B cell (primary cell): ENCODE results near the gene ATR. TPM values are rescaled to one million over a fixed set of nuclear protein-coding genes. Genes with fewer than 3 reads are reported as not detected.

Source experiments
- ATAC-seq: fragments of 200-7000 bp; cut with Tn5 transposase; one replicate; pipeline ENCODE4 v1.10.0; 2021; ENCODE audit warnings: low read depth, mild to moderate bottlenecking, moderate number of reproducible peaks, moderate library complexity
- CTCF ChIA-PET: fragments of 350-600 bp; sonication (Branson Sonifier 250); formaldehyde crosslinking; loops from one replicate; lab custom pipeline; 2021; ENCODE audit warnings: antibody characterized with exemption, inconsistent platforms; lab: Charles Lee
- POLR2A ChIA-PET: fragments of 350-600 bp; sonication (Branson Sonifier 250); formaldehyde crosslinking; loops from one replicate; lab custom pipeline; 2021; ENCODE audit warnings: antibody characterized with exemption; lab: Charles Lee
- DNase-seq: peaks from one replicate; pipeline ENCODE4 v3.0.0; 2013
- H2AFZ ChIP-seq: 2 replicates; pipeline ENCODE4 v1.6.1; 2012; ENCODE audit warnings: mild to moderate bottlenecking, low read depth, low read length; ENCODE audit not compliant: insufficient read depth, poor library complexity, severe bottlenecking
- H3K27ac ChIP-seq, 2 donors: 1 replicate in 1 of 2; 2 replicates in 1 of 2; pipeline ENCODE4 v1.5.1; 2012 to 2013; ENCODE audit warnings: low read length in 2 of 2, mild to moderate bottlenecking in 2 of 2, moderate library complexity in 1 of 2
- H3K27me3 ChIP-seq, 4 experiments: fragments of 200-600 bp in 1 of 4; sonication (generic) in 1 of 4; replicated peaks in 1 of 4; 1 replicate in 2 of 4; 2 replicates in 2 of 4; pipeline versions ENCODE4 v1.6.1 to v1.7.0; 2013 to 2016; ENCODE audit warnings: low read length in 3 of 4, mild to moderate bottlenecking in 2 of 4, mixed read lengths in 1 of 4, moderate library complexity in 1 of 4; ENCODE audit not compliant: insufficient read depth in 4 of 4, control insufficient read depth in 3 of 4; ENCODE audit errors: control extremely low read depth in 1 of 4
- H3K36me3 ChIP-seq, 2 experiments: replicated peaks in 1 of 2; 1 replicate in 1 of 2; 2 replicates in 1 of 2; pipeline versions ENCODE4 v1.6.1 to v1.7.1; 2013; ENCODE audit warnings: low read length in 1 of 2; ENCODE audit not compliant: insufficient read depth in 2 of 2, control insufficient read depth in 1 of 2; ENCODE audit errors: control extremely low read depth in 1 of 2, extremely low read depth in 1 of 2
- H3K4me1 ChIP-seq, 2 donors: fragments of 200-600 bp in 1 of 2; sonication (generic) in 1 of 2; 1 replicate in 1 of 2; 2 replicates in 1 of 2; pipeline versions ENCODE4 v1.5.1 to v1.6.1; 2013 to 2017; ENCODE audit warnings: low read length in 2 of 2; ENCODE audit not compliant: control insufficient read depth in 2 of 2, insufficient read depth in 2 of 2
- H3K4me2 ChIP-seq: replicated peaks from 2 replicates; pipeline ENCODE3; 2012; ENCODE audit warnings: mild to moderate bottlenecking, low read depth, low read length; ENCODE audit not compliant: poor library complexity, severe bottlenecking
- H3K4me3 ChIP-seq, 5 experiments: fragments of 200-600 bp in 1 of 5; sonication (generic) in 1 of 5; 1 replicate in 3 of 5; 2 replicates in 2 of 5; pipeline versions ENCODE4 v1.5.1 to v1.7.0; 2011 to 2016; ENCODE audit warnings: low read length in 4 of 5, mild to moderate bottlenecking in 4 of 5, low read depth in 2 of 5, control low read depth in 1 of 5, moderate library complexity in 1 of 5; ENCODE audit not compliant: insufficient read depth in 1 of 5; ENCODE audit errors: control extremely low read depth in 1 of 5, extremely low read depth in 1 of 5
- H3K79me2 ChIP-seq: fragments of 200-600 bp; sonication (generic); one replicate; pipeline ENCODE4 v1.6.0; 2016; ENCODE audit warnings: low read length; ENCODE audit not compliant: control insufficient read depth, insufficient read depth
- H3K9ac ChIP-seq: fragments of 200-600 bp; sonication (generic); 2 replicates; pipeline ENCODE4 v1.6.1; 2017; ENCODE audit warnings: mild to moderate bottlenecking, low read length, moderate library complexity
- H3K9me3 ChIP-seq, 3 donors: one replicate each; pipeline versions ENCODE4 v1.6.1 to v1.7.1; 2013; ENCODE audit warnings: low read length in 2 of 3; ENCODE audit not compliant: control insufficient read depth in 2 of 3, insufficient read depth in 1 of 3; ENCODE audit errors: control extremely low read depth in 1 of 3
- H4K20me1 ChIP-seq: 2 replicates; pipeline ENCODE4 v1.6.0; 2012; ENCODE audit warnings: mild to moderate bottlenecking, low read length; ENCODE audit not compliant: insufficient read depth, control insufficient read depth, poor library complexity, severe bottlenecking
- H3K27ac Mint-ChIP-seq: one replicate; pipeline ENCODE4 v1.8.0; 2021; ENCODE audit warnings: mixed read lengths
- H3K27me3 Mint-ChIP-seq: one replicate; pipeline ENCODE4 v1.8.0; 2021; ENCODE audit warnings: mixed read lengths
- H3K4me1 Mint-ChIP-seq: one replicate; pipeline ENCODE4 v1.8.0; 2021; ENCODE audit warnings: mixed read lengths
- H3K4me3 Mint-ChIP-seq: one replicate; pipeline ENCODE4 v1.8.0; 2021; ENCODE audit warnings: mixed read lengths
- H3K9me3 Mint-ChIP-seq: one replicate; pipeline ENCODE4 v1.8.0; 2022; ENCODE audit warnings: mixed read lengths; ENCODE audit not compliant: insufficient read depth
- CTCF ChIP-seq: fragments of 200-600 bp; IDR thresholded peaks from one replicate; pipeline ENCODE4 v1.8.0; 2022; ENCODE audit warnings: antibody characterized with exemption, mild to moderate bottlenecking
- EZH2 ChIP-seq: IDR thresholded peaks from 2 replicates; pipeline ENCODE4 v1.6.1; 2012; ENCODE audit warnings: borderline replicate concordance, low read depth, mild to moderate bottlenecking, moderate library complexity, low read length; ENCODE audit not compliant: insufficient read depth, poor library complexity, severe bottlenecking
- WGBS: methylation state at CpG from one replicate; pipeline ENCODE4 v1.1.5; 2013; ENCODE audit warnings: missing lambda C conversion rate; ENCODE audit not compliant: insufficient coverage; 5-methylcytosine and 5-hydroxymethylcytosine counted together
- intact Hi-C: fragments of 100-400 bp; cut with micrococcal nuclease; formaldehyde crosslinking; loops from one replicate; pipeline ENCODE4 v1.10.0; 2022
- polyA plus RNA-seq: library from polyadenylated mRNA; depleted of rRNA; stranded (reverse); fragments of >200 nt; gene quantifications from 2 replicates; pipeline ENCODE4 v1.2.3, GENCODE V29; 2012
- total RNA-seq, 2 donors: library from RNA; stranded (reverse); fragments of 120-200 nt in 1 of 2; gene quantifications; 1 replicate in 1 of 2; 2 replicates in 1 of 2; pipeline versions ENCODE4 v1.2.3 to v1.2.4, GENCODE V29; 2013 to 2022

The ATR gene
- total and polyA plus RNA-seq, 2 donors (not counting 1 experiment from before 2014, with no cell fraction given): 17.1 to 46.7 TPM

- TF ChIP-seq CTCF (no peak), EZH2 (no peak)
- no peak overlapping the region for H3K27ac ChIP-seq
- no peak for ATAC-seq
- CTCF ChIA-PET: no interaction called here
- no peaks in the 10 kb centered on the region for H3K27me3 Mint-ChIP-seq
- no peaks in the 10 kb centered on the region for H3K4me1 ChIP-seq
- H3K36me3 ChIP-seq: no peaks in the 10 kb centered on the region
- no peak for DNase-seq
- H3K27me3 ChIP-seq: no peaks in the 10 kb centered on the region
- no peak overlapping the region for H3K4me3 ChIP-seq
- no peaks in the 10 kb centered on the region for H3K4me1 Mint-ChIP-seq
- H3K4me3 Mint-ChIP-seq: no peak overlapping the region
- H3K9me3 Mint-ChIP-seq: no peaks in the 10 kb centered on the region
- no peak overlapping the region for H3K9ac ChIP-seq
- WGBS: no CpG with 5 or more reads among the region's 2 CpGs
- H3K4me2 ChIP-seq: no peak overlapping the region
- intact Hi-C loops: no loop called here
- no peaks in the 10 kb centered on the region for H3K79me2 ChIP-seq
- no peak overlapping the region for H2AFZ ChIP-seq
- POLR2A ChIA-PET: no interaction called here
- H3K9me3 ChIP-seq: no peaks in the 10 kb centered on the region
- H3K27ac Mint-ChIP-seq: no peak overlapping the region
- H4K20me1 ChIP-seq: no peaks in the 10 kb centered on the region
Measured at GRCh38 chr3:142614059-142614626, 35.6 kb upstream of the ATR start.

- H3K4me3 Mint-ChIP-seq: no peak overlapping the region
- Histone ChIP-seq H3K9ac (no peak overlapping the region), H3K9me3 (no peaks in the 10 kb centered on the region), H3K4me1 (no peaks in the 10 kb centered on the region), H3K4me3 (no peak overlapping the region), H3K36me3 (no peaks in the 10 kb centered on the region), H4K20me1 (no peaks in the 10 kb centered on the region), H3K79me2 (no peaks in the 10 kb centered on the region), H3K4me2 (no peak overlapping the region), H3K27me3 (no peaks in the 10 kb centered on the region), H3K27ac (no peak overlapping the region), H2AFZ (no peak overlapping the region)
- POLR2A ChIA-PET: no interaction called here
- no peak for TF ChIP-seq EZH2
- no peak for TF ChIP-seq CTCF
- WGBS: no CpG with 5 or more reads among the region's 1 CpG
- ATAC-seq: no peak
- CTCF ChIA-PET: no interaction called here
- H3K27ac Mint-ChIP-seq: no peak overlapping the region
- no peak for DNase-seq
- no peaks in the 10 kb centered on the region for H3K9me3 Mint-ChIP-seq
- no peaks in the 10 kb centered on the region for H3K4me1 Mint-ChIP-seq
- H3K27me3 Mint-ChIP-seq: no peaks in the 10 kb centered on the region
- intact Hi-C loops: no loop called here
Measured at GRCh38 chr3:142613491-142613890, 35.0 kb upstream of the ATR start.
